ENCODE measurements around the gene SH3PXD2B. TPM values are rescaled to one million over a fixed set of nuclear protein-coding genes. Genes with fewer than 3 reads are reported as not detected.

Gene SH3PXD2B
- total and polyA plus RNA-seq, 2 of the 13 experiments (the other 11 are each of a cell fraction or from before 2014, with no cell fraction given) = 3.4 to 4.6 TPM

DNA sequence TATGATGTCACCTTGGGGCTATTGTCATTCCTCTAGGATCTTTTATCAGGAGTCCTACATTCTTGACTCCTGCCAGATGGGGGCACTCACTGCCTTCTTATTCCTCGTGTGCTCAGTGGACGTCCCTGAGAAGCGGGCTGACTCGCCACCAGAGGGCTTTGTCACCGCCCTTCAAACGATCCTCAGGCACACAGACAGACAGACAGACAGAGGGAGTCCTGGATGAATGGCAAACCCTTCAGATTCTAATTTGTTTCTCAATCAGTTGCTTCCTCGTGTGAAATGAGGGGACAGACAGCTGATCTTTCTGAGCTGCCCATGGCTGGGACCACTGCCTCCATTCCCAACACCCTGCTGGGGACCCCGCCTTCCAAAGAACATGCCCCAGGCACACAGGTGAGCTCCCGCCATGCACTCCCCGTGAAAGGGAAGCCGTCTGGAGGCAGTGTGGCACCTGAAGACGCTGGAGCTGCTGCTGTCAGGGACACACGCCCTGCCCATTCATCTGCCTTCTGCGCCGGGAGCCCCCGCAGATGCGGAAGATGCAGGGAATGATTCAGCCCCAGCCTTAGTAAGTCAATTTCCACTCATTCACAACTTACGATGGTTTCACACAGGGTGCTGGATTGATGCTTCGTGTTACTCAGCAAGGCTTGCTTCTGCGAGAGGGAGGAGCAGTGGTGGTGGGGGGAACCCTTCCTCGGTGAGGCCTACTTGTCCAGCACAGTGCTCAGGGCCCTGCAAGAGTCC, 24.9 kb upstream of the SH3PXD2B start:
- Histone ChIP-seq H3K27ac (ENCODE audit: extremely low read length, insufficient read depth, low read length) (no peak overlapping the region), H3K27me3 (ENCODE audit: control insufficient read depth in 1 of 2, insufficient read depth in 2 of 2, low read length in 2 of 2) (peaks cover 0 to 5% of the 10 kb centered on the region in 2 experiments; a peak in 1 of 5 replicates), H3K4me3 (replicated peaks in 1 of 3; ENCODE audit: insufficient read depth in 1 of 3, low read depth in 2 of 3, low read length in 3 of 3) (no peak overlapping the region), H4K20me1 (ENCODE audit: insufficient read depth, low read length) (no peaks in the 10 kb centered on the region), H2AFZ (ENCODE audit: low read length) (no peak overlapping the region), H3K9me3 (ENCODE audit: low read length) (no peaks in the 10 kb centered on the region), H3K9ac (ENCODE audit: insufficient read depth, low read depth, low read length) (no peak overlapping the region), H3K4me2 (ENCODE audit: low read depth, low read length) (no peak overlapping the region), H3K36me3 (replicated peaks in 1 of 2; ENCODE audit: control insufficient read depth in 1 of 2, insufficient read depth in 2 of 2, low read length in 2 of 2) (no peaks in the 10 kb centered on the region), H3K79me2 (ENCODE audit: insufficient read depth, low read length) (no peaks in the 10 kb centered on the region), H3K4me1 (ENCODE audit: insufficient read depth, low read length) (no peaks in the 10 kb centered on the region)
- BruUV-seq (replicated peaks) = no TSS peak
- peak; percentile 98 for ATAC-seq
- FAIRE-seq = peak; percentile 92
- intact Hi-C loops (cut with micrococcal nuclease; ENCODE audit: unreplicated experiment) (loop anchor here (1.0 kb wide), 2 partner anchors 181 to 218 kb away; no protein-coding TSS in a partner anchor), in situ Hi-C loops (cut with HindIII; ENCODE audit: extremely low pct_ligation_motif_present, low pct_unique_long_range_greater_than_20kb) (loop anchor here (5.0 to 10.0 kb wide), 2 partner anchors 218 to 446 kb away; no protein-coding TSS in a partner anchor)
- POLR2A ChIA-PET = no interaction called here
- CTCF ChIA-PET (ENCODE audit: low intra/inter-chr PET ratio, low total read pairs) = interaction anchor here (0.7 to 5.3 kb wide), 6 partner anchors 187 to 292 kb away, joined by 3 to 170 read pairs (median 5); partner anchors contain the start of gene DUSP1
- WGBS (ENCODE audit: low lambda C conversion rate) = 44% methylated on average over 16 of the region's 21 CpGs
- peak; percentile 89 for DNase-seq (ENCODE audit: low spot score)
- TF ChIP-seq SSRP1 (CRISPR knock-in tag; IDR thresholded peaks at IDR 0.05) = 0 out of 2 replicates have a peak, but pooled peaks have one; percentile 50
- TF ChIP-seq MTA1 (CRISPR knock-in tag; IDR thresholded peaks at IDR 0.05; ENCODE audit: borderline replicate concordance) = 0 out of 2 replicates have a peak, but pooled peaks have one; percentile 26
- peak; percentile 78; the same call in 1 of the 2 replicates for TF ChIP-seq KDM2A (CRISPR knock-in tag; IDR thresholded peaks at IDR 0.05; ENCODE audit: borderline replicate concordance, low read depth)
- no peak for TF ChIP-seq TCF12 (IDR thresholded peaks at IDR 0.05)
- TF ChIP-seq TCF12 (CRISPR knock-in tag; IDR thresholded peaks at IDR 0.05) = no peak
- TF ChIP-seq SMAD3 (CRISPR knock-in tag; IDR thresholded peaks at IDR 0.05) = peak; percentile 72; the same call in 1 of the 2 replicates
- no peak for TF ChIP-seq MTF2 (CRISPR knock-in tag; IDR thresholded peaks at IDR 0.05; ENCODE audit: borderline replicate concordance)
- no peak for TF ChIP-seq NONO (IDR thresholded peaks at IDR 0.05)
- TF ChIP-seq NONO (CRISPR knock-in tag; conservative IDR thresholded peaks at IDR 0.05) = no peak
- 0 out of 2 replicates have a peak, but pooled peaks have one; percentile 19 for TF ChIP-seq ZFX (CRISPR knock-in tag; IDR thresholded peaks at IDR 0.05; ENCODE audit: low read depth)
- 0 out of 2 replicates have a peak, but pooled peaks have one; percentile 43 for TF ChIP-seq ZSCAN31 (CRISPR knock-in tag; IDR thresholded peaks at IDR 0.05; ENCODE audit: low read depth)
- no peak for TF ChIP-seq RFXANK (CRISPR knock-in tag; IDR thresholded peaks at IDR 0.05)
- no peak for TF ChIP-seq HNRNPH1 (optimal IDR thresholded peaks at IDR 0.05; ENCODE audit: low read depth, low read length)
- TF ChIP-seq ZNF331 (CRISPR knock-in tag; IDR thresholded peaks at IDR 0.05) = 0 out of 2 replicates have a peak, but pooled peaks have one; percentile 46
- peak; percentile 68 for TF ChIP-seq SALL1 (CRISPR knock-in tag; IDR thresholded peaks at IDR 0.05)
- 0 out of 2 replicates have a peak, but pooled peaks have one; percentile 13 for TF ChIP-seq SAP130 (CRISPR knock-in tag; IDR thresholded peaks at IDR 0.05; ENCODE audit: low read depth)
- TF ChIP-seq, protein P1, sequence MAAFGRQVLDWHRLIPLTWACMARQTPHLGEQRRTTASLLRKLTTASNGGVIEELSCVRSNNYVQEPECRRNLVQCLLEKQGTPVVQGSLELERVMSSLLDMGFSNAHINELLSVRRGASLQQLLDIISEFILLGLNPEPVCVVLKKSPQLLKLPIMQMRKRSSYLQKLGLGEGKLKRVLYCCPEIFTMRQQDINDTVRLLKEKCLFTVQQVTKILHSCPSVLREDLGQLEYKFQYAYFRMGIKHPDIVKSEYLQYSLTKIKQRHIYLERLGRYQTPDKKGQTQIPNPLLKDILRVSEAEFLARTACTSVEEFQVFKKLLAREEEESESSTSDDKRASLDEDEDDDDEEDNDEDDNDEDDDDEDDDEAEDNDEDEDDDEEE (CRISPR knock-in tag; IDR thresholded peaks at IDR 0.05) = no peak
- TF ChIP-seq REPIN1 (CRISPR knock-in tag; IDR thresholded peaks at IDR 0.05; ENCODE audit: borderline replicate concordance, low read depth) = peak; percentile 70
- TF ChIP-seq RAD21 (CRISPR knock-in tag; IDR thresholded peaks at IDR 0.05) = peak; percentile 96
- peak; percentile 42 for TF ChIP-seq YY1 (IDR thresholded peaks at IDR 0.05; ENCODE audit: insufficient read depth, insufficient replicate concordance, low read depth, low read length)
- TF ChIP-seq IRF2 (CRISPR knock-in tag; IDR thresholded peaks at IDR 0.05) = 0 out of 2 replicates have a peak, but pooled peaks have one; percentile 39
- peak; percentile 98 for TF ChIP-seq SMC3 (IDR thresholded peaks at IDR 0.05; ENCODE audit: low read length)
- peak; percentile 31; the same call in 1 of the 2 replicates for TF ChIP-seq ZNF556 (CRISPR knock-in tag; IDR thresholded peaks at IDR 0.05; ENCODE audit: borderline replicate concordance)
- 0 out of 2 replicates have a peak, but pooled peaks have one; percentile 31 for TF ChIP-seq NRL (CRISPR knock-in tag; IDR thresholded peaks at IDR 0.05; ENCODE audit: borderline replicate concordance)
- TF ChIP-seq TARDBP (CRISPR knock-in tag; IDR thresholded peaks at IDR 0.05) = 0 out of 2 replicates have a peak, but pooled peaks have one; percentile 24
- TF ChIP-seq TEAD3 (CRISPR knock-in tag; optimal IDR thresholded peaks at IDR 0.05; ENCODE audit: borderline replicate concordance) = peak; percentile 75
- TF ChIP-seq CHCHD3 (CRISPR knock-in tag; IDR thresholded peaks at IDR 0.05) = no peak
